Skeletal muscle satellite cell (primary cell): ENCODE data around the gene GNAI1. TPM values are rescaled to one million over a fixed set of nuclear protein-coding genes. Genes with fewer than 3 reads are reported as not detected.

Source experiments
- H3K27me3 ChIP-seq: 2 replicates; pipeline ENCODE4 v1.7.0; 2013; ENCODE audit warnings: low read length; ENCODE audit not compliant: control insufficient read depth, insufficient read depth
- H3K36me3 ChIP-seq: 2 replicates; pipeline ENCODE4 v1.7.0; 2013; ENCODE audit warnings: mild to moderate bottlenecking, control low read depth, low read length; ENCODE audit not compliant: insufficient read depth
- H3K4me1 ChIP-seq: 2 replicates; pipeline ENCODE4 v1.7.0; 2013; ENCODE audit warnings: low read length; ENCODE audit not compliant: control insufficient read depth, insufficient read depth
- H3K4me2 ChIP-seq: 2 replicates; pipeline ENCODE4 v1.7.0; 2013; ENCODE audit warnings: mild to moderate bottlenecking, low read length
- H3K4me3 ChIP-seq: 2 replicates; pipeline ENCODE4 v1.7.0; 2013; ENCODE audit warnings: low read length
- H3K9ac ChIP-seq: 2 replicates; pipeline ENCODE4 v1.7.0; 2013; ENCODE audit warnings: mild to moderate bottlenecking, low read depth, low read length, moderate library complexity
- H3K9me3 ChIP-seq: replicated peaks from 2 replicates; pipeline ENCODE4 v1.7.0; 2013; ENCODE audit warnings: mild to moderate bottlenecking, control low read depth, low read length
- total RNA-seq: library from RNA; depleted of rRNA; stranded (reverse); fragments of >200 nt; gene quantifications from 2 replicates; pipeline ENCODE4 v1.2.3, GENCODE V29; 2012; rRNA removed

GNAI1 gene
- 19.0 and 21.8 TPM in 2 replicates for total RNA-seq

- Histone ChIP-seq H3K4me3 (peak within 1 kb of the TSS; percentile 79), H3K9me3 (no peaks in the 10 kb centered on the region), H3K9ac (peak within 1 kb of the TSS; percentile 95), H3K27me3 (no peaks in the 10 kb centered on the region), H3K4me1 (peaks cover 16% of the 10 kb centered on the region), H3K36me3 (no peaks in the 10 kb centered on the region), H3K4me2 (peak within 1 kb of the TSS; percentile 83)
Measured at GRCh38 chr7:80134536-80135308, at the start of gene GNAI1. Gene GNAI1 (plus strand): TSS chr7:80134831. CDS start chr7:80135161, 330 bp downstream.

GRCh38 chr7:80087051-80087770 is 47.4 kb upstream of the GNAI1 start:
- Histone ChIP-seq H3K36me3 (no peaks in the 10 kb centered on the region), H3K9me3 (no peaks in the 10 kb centered on the region), H3K9ac (no peak overlapping the region), H3K4me1 (peaks cover 21% of the 10 kb centered on the region), H3K4me3 (no peak overlapping the region), H3K4me2 (peak overlapping the region; percentile 2), H3K27me3 (no peaks in the 10 kb centered on the region)

- Histone ChIP-seq H3K9me3 (no peaks in the 10 kb centered on the region), H3K36me3 (no peaks in the 10 kb centered on the region), H3K4me3 (no peak overlapping the region), H3K27me3 (no peaks in the 10 kb centered on the region), H3K4me2 (peak overlapping the region; percentile 2), H3K4me1 (peaks cover 21% of the 10 kb centered on the region), H3K9ac (no peak overlapping the region)
Measured at GRCh38 chr7:80087771-80088170, 46.9 kb upstream of the GNAI1 start.

- H3K9me3 ChIP-seq, result no peaks in the 10 kb centered on the region
- H3K4me1 ChIP-seq, result peaks cover 21% of the 10 kb centered on the region
- H3K27me3 ChIP-seq, result no peaks in the 10 kb centered on the region
- no peak overlapping the region for H3K4me2 ChIP-seq
- no peak overlapping the region for H3K9ac ChIP-seq
- no peak overlapping the region for H3K4me3 ChIP-seq
- no peaks in the 10 kb centered on the region for H3K36me3 ChIP-seq
Measured at GRCh38 chr7:80088705-80089104, 45.9 kb upstream of the GNAI1 start.

- no peak overlapping the region for H3K4me2 ChIP-seq
- H3K4me1 ChIP-seq, result peaks cover 21% of the 10 kb centered on the region
- H3K4me3 ChIP-seq, result no peak overlapping the region
- no peaks in the 10 kb centered on the region for H3K9me3 ChIP-seq
- no peaks in the 10 kb centered on the region for H3K36me3 ChIP-seq
- no peak overlapping the region for H3K9ac ChIP-seq
- H3K27me3 ChIP-seq, result no peaks in the 10 kb centered on the region
Measured at GRCh38 chr7:80089366-80089765, 45.3 kb upstream of the GNAI1 start.

- H3K9me3 ChIP-seq, result no peaks in the 10 kb centered on the region
- no peaks in the 10 kb centered on the region for H3K27me3 ChIP-seq
- no peak overlapping the region for H3K4me2 ChIP-seq
- H3K36me3 ChIP-seq, result no peaks in the 10 kb centered on the region
- no peak overlapping the region for H3K9ac ChIP-seq
- H3K4me1 ChIP-seq, result peaks cover 8% of the 10 kb centered on the region
- H3K4me3 ChIP-seq, result no peak overlapping the region
Measured at GRCh38 chr7:80093349-80093748, 41.3 kb upstream of the GNAI1 start.

- no peaks in the 10 kb centered on the region for H3K36me3 ChIP-seq
- H3K9me3 ChIP-seq, result no peaks in the 10 kb centered on the region
- H3K4me3 ChIP-seq, result no peak overlapping the region
- H3K27me3 ChIP-seq, result no peaks in the 10 kb centered on the region
- no peak overlapping the region for H3K4me2 ChIP-seq
- H3K9ac ChIP-seq, result no peak overlapping the region
- H3K4me1 ChIP-seq, result no peaks in the 10 kb centered on the region
Measured at GRCh38 chr7:80095545-80095944, 39.1 kb upstream of the GNAI1 start.

GRCh38 chr7:80097756-80098155 is 36.9 kb upstream of the GNAI1 start:
- no peaks in the 10 kb centered on the region for H3K36me3 ChIP-seq
- no peaks in the 10 kb centered on the region for H3K9me3 ChIP-seq
- H3K4me2 ChIP-seq, result no peak overlapping the region
- H3K9ac ChIP-seq, result no peak overlapping the region
- H3K27me3 ChIP-seq, result no peaks in the 10 kb centered on the region
- no peaks in the 10 kb centered on the region for H3K4me1 ChIP-seq
- no peak overlapping the region for H3K4me3 ChIP-seq

- H3K36me3 ChIP-seq, result no peaks in the 10 kb centered on the region
- H3K9ac ChIP-seq, result no peak overlapping the region
- no peaks in the 10 kb centered on the region for H3K4me1 ChIP-seq
- no peaks in the 10 kb centered on the region for H3K9me3 ChIP-seq
- H3K27me3 ChIP-seq, result no peaks in the 10 kb centered on the region
- H3K4me3 ChIP-seq, result no peak overlapping the region
- H3K4me2 ChIP-seq, result no peak overlapping the region
Measured at GRCh38 chr7:80098795-80099194, 35.8 kb upstream of the GNAI1 start.

GRCh38 chr7:80100254-80100653 is 34.4 kb upstream of the GNAI1 start:
- no peaks in the 10 kb centered on the region for H3K9me3 ChIP-seq
- no peak overlapping the region for H3K4me2 ChIP-seq
- no peak overlapping the region for H3K9ac ChIP-seq
- no peaks in the 10 kb centered on the region for H3K27me3 ChIP-seq
- H3K4me1 ChIP-seq, result no peaks in the 10 kb centered on the region
- no peak overlapping the region for H3K4me3 ChIP-seq
- H3K36me3 ChIP-seq, result no peaks in the 10 kb centered on the region

GRCh38 chr7:80105701-80106408 is 28.8 kb upstream of the GNAI1 start:
- no peak overlapping the region for H3K4me3 ChIP-seq
- H3K9me3 ChIP-seq, result no peaks in the 10 kb centered on the region
- no peak overlapping the region for H3K4me2 ChIP-seq
- no peaks in the 10 kb centered on the region for H3K27me3 ChIP-seq
- H3K4me1 ChIP-seq, result no peaks in the 10 kb centered on the region
- no peaks in the 10 kb centered on the region for H3K36me3 ChIP-seq
- H3K9ac ChIP-seq, result no peak overlapping the region
